H1 (cell line): Measurements from ENCODE around the gene GNB1. TPM values are rescaled to one million over a fixed set of nuclear protein-coding genes. Genes with fewer than 3 reads are reported as not detected.

Experiments used
- GABPA ChIP-seq: IDR thresholded peaks from 2 replicates; pipeline ENCODE4 v1.6.1; 2011; ENCODE audit warnings: mild to moderate bottlenecking, low read length, moderate library complexity, borderline replicate concordance; ENCODE audit not compliant: insufficient read depth
- polyA plus RNA-seq, 7 experiments: library from polyadenylated mRNA; depleted of rRNA in 3 of 7; stranded (reverse) in 5 of 7; unstranded in 2 of 7; fragments of >200 nt in 5 of 7; fragments of 200-250 nt in 2 of 7; gene quantifications; 1 replicate in 5 of 7; 2 replicates in 1 of 7; 4 replicates in 1 of 7; pipeline versions ENCODE4 v1.2.1 to v1.2.3, GENCODE V29; 2011 to 2013; ENCODE audit warnings: missing spikeins in 2 of 7, mixed read lengths in 2 of 7
- total RNA-seq: library from RNA; stranded (reverse); fragmentation: NEBNext Ultra II Directional; extraction: Animal tissue kit (Norgen Biotek cat#: 25700); gene quantifications from 2 replicates; pipeline ENCODE4 v1.2.1, GENCODE V29; 2021
- TF ChIP-seq, protein P1 (sequence below), 3 experiments: IDR thresholded peaks; 1 replicate in 2 of 3; 2 replicates in 1 of 3; pipeline versions ENCODE4 v1.5.1 to v1.6.1; 2011; ENCODE audit warnings: low read length in 3 of 3, mild to moderate bottlenecking in 3 of 3, inconsistent platforms in 2 of 3, low read depth in 1 of 3, moderate library complexity in 1 of 3; ENCODE audit not compliant: insufficient read depth in 1 of 3; ENCODE audit errors: control extremely low read depth in 1 of 3

Gene GNB1
- total and polyA plus RNA-seq, 2 of the 8 experiments (the other 6 are each of a cell fraction or from before 2014, with no cell fraction given) = 343 to 382 TPM

GRCh38 chr1:1833916-1834325 is 57.0 kb downstream of the GNB1 start (continued):
- TF ChIP-seq GABPA = no peak
- TF ChIP-seq, protein P1, sequence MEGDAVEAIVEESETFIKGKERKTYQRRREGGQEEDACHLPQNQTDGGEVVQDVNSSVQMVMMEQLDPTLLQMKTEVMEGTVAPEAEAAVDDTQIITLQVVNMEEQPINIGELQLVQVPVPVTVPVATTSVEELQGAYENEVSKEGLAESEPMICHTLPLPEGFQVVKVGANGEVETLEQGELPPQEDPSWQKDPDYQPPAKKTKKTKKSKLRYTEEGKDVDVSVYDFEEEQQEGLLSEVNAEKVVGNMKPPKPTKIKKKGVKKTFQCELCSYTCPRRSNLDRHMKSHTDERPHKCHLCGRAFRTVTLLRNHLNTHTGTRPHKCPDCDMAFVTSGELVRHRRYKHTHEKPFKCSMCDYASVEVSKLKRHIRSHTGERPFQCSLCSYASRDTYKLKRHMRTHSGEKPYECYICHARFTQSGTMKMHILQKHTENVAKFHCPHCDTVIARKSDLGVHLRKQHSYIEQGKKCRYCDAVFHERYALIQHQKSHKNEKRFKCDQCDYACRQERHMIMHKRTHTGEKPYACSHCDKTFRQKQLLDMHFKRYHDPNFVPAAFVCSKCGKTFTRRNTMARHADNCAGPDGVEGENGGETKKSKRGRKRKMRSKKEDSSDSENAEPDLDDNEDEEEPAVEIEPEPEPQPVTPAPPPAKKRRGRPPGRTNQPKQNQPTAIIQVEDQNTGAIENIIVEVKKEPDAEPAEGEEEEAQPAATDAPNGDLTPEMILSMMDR (IDR thresholded peaks at IDR 0.05; ENCODE audit: control extremely low read depth in 1 of 3, insufficient read depth in 1 of 3, low read depth in 1 of 3, low read length in 3 of 3) = no peak
- TF ChIP-seq, all 59 proteins: peak for 0
